ENCODE measurements around the gene TAS1R3.

TAS1R3 gene

DNA sequence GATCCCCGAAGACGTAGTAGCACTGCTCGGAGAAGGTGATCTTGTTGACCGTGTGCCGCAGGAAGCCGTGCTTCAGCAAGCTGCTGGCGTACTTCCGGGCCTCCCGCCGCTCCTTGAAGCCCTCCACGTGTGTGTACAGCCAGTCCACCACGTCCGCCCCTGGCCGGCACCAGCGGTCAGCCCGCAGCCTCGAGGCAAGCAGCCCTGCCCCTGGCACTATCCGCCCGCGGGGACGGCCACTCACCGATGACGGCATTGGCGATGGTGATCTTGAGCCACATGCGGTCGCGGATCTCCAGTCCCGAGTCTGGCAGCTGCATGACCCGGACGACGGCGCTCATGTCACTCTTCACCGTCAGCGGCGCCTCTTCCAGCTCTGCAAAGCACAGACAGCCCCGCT lies 7.2 kb downstream of the TAS1R3 start:
- TF ChIP-seq SIN3A (IDR thresholded peaks at IDR 0.05; ENCODE audit: borderline replicate concordance, insufficient read depth, low read length) = no peak
- no peak for TF ChIP-seq TAF1 (IDR thresholded peaks at IDR 0.05; ENCODE audit: borderline replicate concordance, insufficient read depth, low read length)
- TF ChIP-seq, protein P1, sequence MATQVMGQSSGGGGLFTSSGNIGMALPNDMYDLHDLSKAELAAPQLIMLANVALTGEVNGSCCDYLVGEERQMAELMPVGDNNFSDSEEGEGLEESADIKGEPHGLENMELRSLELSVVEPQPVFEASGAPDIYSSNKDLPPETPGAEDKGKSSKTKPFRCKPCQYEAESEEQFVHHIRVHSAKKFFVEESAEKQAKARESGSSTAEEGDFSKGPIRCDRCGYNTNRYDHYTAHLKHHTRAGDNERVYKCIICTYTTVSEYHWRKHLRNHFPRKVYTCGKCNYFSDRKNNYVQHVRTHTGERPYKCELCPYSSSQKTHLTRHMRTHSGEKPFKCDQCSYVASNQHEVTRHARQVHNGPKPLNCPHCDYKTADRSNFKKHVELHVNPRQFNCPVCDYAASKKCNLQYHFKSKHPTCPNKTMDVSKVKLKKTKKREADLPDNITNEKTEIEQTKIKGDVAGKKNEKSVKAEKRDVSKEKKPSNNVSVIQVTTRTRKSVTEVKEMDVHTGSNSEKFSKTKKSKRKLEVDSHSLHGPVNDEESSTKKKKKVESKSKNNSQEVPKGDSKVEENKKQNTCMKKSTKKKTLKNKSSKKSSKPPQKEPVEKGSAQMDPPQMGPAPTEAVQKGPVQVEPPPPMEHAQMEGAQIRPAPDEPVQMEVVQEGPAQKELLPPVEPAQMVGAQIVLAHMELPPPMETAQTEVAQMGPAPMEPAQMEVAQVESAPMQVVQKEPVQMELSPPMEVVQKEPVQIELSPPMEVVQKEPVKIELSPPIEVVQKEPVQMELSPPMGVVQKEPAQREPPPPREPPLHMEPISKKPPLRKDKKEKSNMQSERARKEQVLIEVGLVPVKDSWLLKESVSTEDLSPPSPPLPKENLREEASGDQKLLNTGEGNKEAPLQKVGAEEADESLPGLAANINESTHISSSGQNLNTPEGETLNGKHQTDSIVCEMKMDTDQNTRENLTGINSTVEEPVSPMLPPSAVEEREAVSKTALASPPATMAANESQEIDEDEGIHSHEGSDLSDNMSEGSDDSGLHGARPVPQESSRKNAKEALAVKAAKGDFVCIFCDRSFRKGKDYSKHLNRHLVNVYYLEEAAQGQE (IDR thresholded peaks at IDR 0.05; ENCODE audit: insufficient read depth in 1 of 2, low read depth in 2 of 2, low read length in 2 of 2) = no peak
- TF ChIP-seq POLR2AphosphoS5 (IDR thresholded peaks at IDR 0.05; ENCODE audit: low read depth, low read length) = no peak
- no peak for TF ChIP-seq FOXP2 (optimal IDR thresholded peaks at IDR 0.05; ENCODE audit: borderline replicate concordance, extremely low read depth, extremely low read length, insufficient read depth)

DNA sequence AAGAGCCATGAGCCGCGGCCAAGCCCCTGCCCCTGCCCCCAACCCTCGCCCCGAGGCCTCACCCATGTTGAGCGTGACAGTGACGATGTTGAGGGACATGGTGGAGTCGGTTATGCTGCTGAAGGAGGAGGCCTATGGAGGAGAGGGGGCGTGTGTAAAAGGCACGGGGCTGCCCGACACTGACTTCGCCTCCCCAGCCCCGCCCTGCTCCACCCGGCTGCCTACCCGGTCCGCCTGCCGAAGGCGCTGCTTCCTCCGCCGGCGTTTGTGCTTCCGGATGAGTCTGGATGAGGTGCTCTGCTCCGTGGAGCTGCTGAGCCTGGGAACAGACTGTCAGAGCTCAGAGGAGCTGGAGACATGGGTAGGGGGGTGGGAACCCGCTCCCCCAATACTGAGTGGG lies 9.1 kb downstream of the TAS1R3 start:
- TF ChIP-seq POLR2AphosphoS5 (IDR thresholded peaks at IDR 0.05; ENCODE audit: low read depth, low read length) (no peak), SIN3A (IDR thresholded peaks at IDR 0.05; ENCODE audit: borderline replicate concordance, insufficient read depth, low read length) (no peak), TAF1 (IDR thresholded peaks at IDR 0.05; ENCODE audit: borderline replicate concordance, insufficient read depth, low read length) (no peak), FOXP2 (optimal IDR thresholded peaks at IDR 0.05; ENCODE audit: borderline replicate concordance, extremely low read depth, extremely low read length, insufficient read depth) (no peak)
- TF ChIP-seq, protein P1 (IDR thresholded peaks at IDR 0.05; ENCODE audit: insufficient read depth in 1 of 2, low read depth in 2 of 2, low read length in 2 of 2) = no peak

DNA sequence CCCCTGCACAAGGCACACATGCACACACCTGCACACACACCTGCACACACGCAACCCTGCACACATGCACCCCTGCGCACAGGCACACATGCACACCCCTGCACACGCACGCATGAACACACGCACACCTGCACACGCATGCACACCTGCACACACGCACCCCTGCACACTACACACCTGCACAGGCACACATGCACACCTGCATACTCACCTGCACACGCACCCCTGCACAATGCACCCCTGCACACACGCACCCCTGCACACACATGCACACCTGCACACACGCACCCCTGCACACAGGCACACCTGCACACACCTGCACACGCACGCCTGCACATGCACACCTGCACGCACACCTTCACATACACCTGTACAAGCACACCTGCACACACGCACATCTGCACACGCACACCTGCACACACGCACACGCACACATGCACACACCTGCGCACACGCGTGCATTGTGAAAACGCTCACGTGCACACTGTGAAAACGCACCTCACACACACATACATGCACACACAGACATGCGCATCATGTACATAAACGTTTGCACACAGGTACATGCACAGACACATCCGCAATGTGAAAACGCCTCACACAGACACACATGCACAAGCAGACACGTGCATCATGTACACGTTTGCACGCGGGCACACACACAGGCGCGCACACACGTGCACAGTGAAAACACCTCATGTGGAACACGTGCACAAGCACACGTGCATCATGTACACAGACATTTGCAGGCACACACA lies 9.9 kb downstream of the TAS1R3 start:
- TF ChIP-seq, protein P1 (IDR thresholded peaks at IDR 0.05; ENCODE audit: insufficient read depth in 1 of 2, low read depth in 2 of 2, low read length in 2 of 2) = no peak
- TF ChIP-seq SIN3A (IDR thresholded peaks at IDR 0.05; ENCODE audit: borderline replicate concordance, insufficient read depth, low read length) = no peak
- TF ChIP-seq FOXP2 (optimal IDR thresholded peaks at IDR 0.05; ENCODE audit: borderline replicate concordance, extremely low read depth, extremely low read length, insufficient read depth) = no peak
- TF ChIP-seq TAF1 (IDR thresholded peaks at IDR 0.05; ENCODE audit: borderline replicate concordance, insufficient read depth, low read length) = no peak
- no peak for TF ChIP-seq POLR2AphosphoS5 (IDR thresholded peaks at IDR 0.05; ENCODE audit: low read depth, low read length)

DNA sequence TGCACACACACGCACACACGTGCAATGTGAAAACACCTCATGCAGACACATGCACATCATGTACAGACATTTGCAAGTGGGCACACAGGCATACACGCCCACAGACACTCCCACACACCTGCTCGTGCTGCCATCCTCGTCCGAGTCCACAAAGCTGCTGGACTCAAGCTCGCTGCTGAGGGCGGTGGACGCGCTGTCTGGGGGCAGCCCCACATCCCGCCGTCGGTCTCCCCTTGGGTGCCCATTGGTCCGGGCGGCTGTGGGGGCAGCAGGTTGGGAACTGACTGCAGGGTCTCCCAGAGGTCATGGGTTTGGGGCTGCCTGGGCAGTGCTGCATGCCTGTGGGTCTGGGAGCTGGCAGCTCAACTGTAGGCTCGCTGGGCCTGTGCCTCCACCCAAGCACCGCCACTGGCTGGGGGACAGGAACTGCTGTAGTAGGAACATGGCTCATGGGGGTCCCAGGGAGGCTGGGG lies 10.5 kb downstream of the TAS1R3 start:
- no peak for TF ChIP-seq TAF1 (IDR thresholded peaks at IDR 0.05; ENCODE audit: borderline replicate concordance, insufficient read depth, low read length)
- TF ChIP-seq FOXP2 (optimal IDR thresholded peaks at IDR 0.05; ENCODE audit: borderline replicate concordance, extremely low read depth, extremely low read length, insufficient read depth) = no peak
- TF ChIP-seq, protein P1 (IDR thresholded peaks at IDR 0.05; ENCODE audit: insufficient read depth in 1 of 2, low read depth in 2 of 2, low read length in 2 of 2) = no peak
- no peak for TF ChIP-seq SIN3A (IDR thresholded peaks at IDR 0.05; ENCODE audit: borderline replicate concordance, insufficient read depth, low read length)
- no peak for TF ChIP-seq POLR2AphosphoS5 (IDR thresholded peaks at IDR 0.05; ENCODE audit: low read depth, low read length)

Measured in PFSK-1 (cell line).